HepG2 (cell line): ENCODE results near the gene EPB41L4A. TPM values are rescaled to one million over a fixed set of nuclear protein-coding genes. Genes with fewer than 3 reads are reported as not detected.

Experiments used
- ATAC-seq: fragments of 200-7000 bp; cut with Tn5 transposase; 3 replicates; pipeline ENCODE4 v1.9.1; 2020; ENCODE audit warnings: mild to moderate bottlenecking, moderate library complexity
- BruUV-seq: library from RNA; stranded (reverse); fragments of 400-500 nt; replicated peaks from 2 replicates; lab custom pipeline; 2021; lab: Mats Ljungman, UMichigan
- CTCF ChIA-PET: fragments of 300-600 bp; formaldehyde crosslinking; extraction: SDS; loops from one replicate; lab custom pipeline; 2021; ENCODE audit warnings: low total read pairs, inconsistent platforms, low intra/inter-chr PET ratio; lab: Yijun Ruan, JAX
- POLR2A ChIA-PET: fragments of 350-600 bp; sonication (Branson Sonifier 250); formaldehyde crosslinking; loops from one replicate; lab custom pipeline; 2020; ENCODE audit warnings: antibody characterized with exemption, inconsistent platforms; lab: Yijun Ruan, JAX
- DNase-seq: peaks from one replicate; pipeline ENCODE4 v3.0.0-alpha.2; 2015; ENCODE audit warnings: low spot score
- FAIRE-seq: peaks from 3 replicates; lab custom pipeline; 2011; peaks lifted over from hg19 to GRCh38; lab: Jason Lieb, UNC
- H2AFZ ChIP-seq: one replicate; pipeline ENCODE4 v1.6.1; 2011; ENCODE audit warnings: low read length, inconsistent platforms
- H3K27ac ChIP-seq: fragments of 300-600 bp; 3 replicates; pipeline ENCODE4 v1.8.0; 2011; ENCODE audit warnings: mixed run types, mild to moderate bottlenecking, mixed read lengths, low read length, inconsistent platforms; ENCODE audit not compliant: insufficient read depth; ENCODE audit errors: extremely low read length
- H3K27me3 ChIP-seq, 2 experiments: fragments of 200-600 bp in 1 of 2; 2 replicates in 1 of 2; 3 replicates in 1 of 2; pipeline versions ENCODE4 v1.6.0 to v1.8.0; 2011; ENCODE audit warnings: low read length in 2 of 2, mild to moderate bottlenecking in 2 of 2, moderate library complexity in 2 of 2, inconsistent platforms in 1 of 2; ENCODE audit not compliant: insufficient read depth in 2 of 2, control insufficient read depth in 1 of 2
- H3K36me3 ChIP-seq, 2 experiments: fragments of 200-600 bp in 1 of 2; replicated peaks in 1 of 2; 2 replicates in 1 of 2; 3 replicates in 1 of 2; pipeline versions ENCODE4 v1.5.1 to v1.8.0; 2011; ENCODE audit warnings: low read length in 2 of 2, inconsistent platforms in 1 of 2; ENCODE audit not compliant: insufficient read depth in 2 of 2, control insufficient read depth in 1 of 2
- H3K4me1 ChIP-seq: 2 replicates; pipeline ENCODE4 v1.5.1; 2012; ENCODE audit warnings: low read length, inconsistent platforms; ENCODE audit not compliant: insufficient read depth
- H3K4me2 ChIP-seq: 2 replicates; pipeline ENCODE4 v1.6.0; 2011; ENCODE audit warnings: low read depth, low read length, inconsistent platforms
- H3K4me3 ChIP-seq, 3 experiments: fragments of 200-600 bp in 1 of 3; sonication (generic), shearing (Covaris generic) in 1 of 3; replicated peaks in 1 of 3; 2 replicates each; pipeline ENCODE4 v1.5.1; 2011 to 2016; ENCODE audit warnings: low read length in 3 of 3, inconsistent platforms in 2 of 3, low read depth in 2 of 3, mild to moderate bottlenecking in 2 of 3, control low read depth in 1 of 3, mixed read lengths in 1 of 3; ENCODE audit not compliant: insufficient read depth in 1 of 3
- H3K79me2 ChIP-seq: one replicate; pipeline ENCODE4 v1.6.1; 2011; ENCODE audit warnings: low read length, inconsistent platforms; ENCODE audit not compliant: insufficient read depth
- H3K9ac ChIP-seq: 2 replicates; pipeline ENCODE4 v1.6.0; 2011; ENCODE audit warnings: mild to moderate bottlenecking, low read depth, low read length, inconsistent platforms; ENCODE audit not compliant: insufficient read depth
- H3K9me3 ChIP-seq: 2 replicates; pipeline ENCODE4 v1.5.1; 2012; ENCODE audit warnings: mild to moderate bottlenecking, low read length
- H4K20me1 ChIP-seq: 2 replicates; pipeline ENCODE4 v1.6.0; 2011; ENCODE audit warnings: inconsistent platforms, mild to moderate bottlenecking, low read length, moderate library complexity; ENCODE audit not compliant: insufficient read depth
- KMT2A ChIP-seq: sonication (generic); formaldehyde crosslinking; IDR thresholded peaks from 2 replicates; pipeline ENCODE4 v1.4.0; 2020; ENCODE audit warnings: missing genetic modification reagents
- ZNF747 ChIP-seq: sonication (generic); formaldehyde crosslinking; IDR thresholded peaks from 2 replicates; pipeline ENCODE4 v1.8.1; 2023; ENCODE audit warnings: missing genetic modification reagents, mild to moderate bottlenecking, borderline replicate concordance
- ZNF788 ChIP-seq: sonication (generic); formaldehyde crosslinking; IDR thresholded peaks from 2 replicates; pipeline ENCODE4 v1.5.0; 2020; ENCODE audit warnings: mild to moderate bottlenecking, missing genetic modification reagents, borderline replicate concordance
- WGBS: methylation state at CpG from one replicate; pipeline ENCODE4 v1.1.6; 2017; ENCODE audit warnings: low lambda C conversion rate; 5-methylcytosine and 5-hydroxymethylcytosine counted together
- in situ Hi-C: cut with HindIII; loops from 2 replicates; pipeline ENCODE4 v1.10.0; 2017; ENCODE audit warnings: low pct_unique_long_range_greater_than_20kb; ENCODE audit not compliant: extremely low pct_ligation_motif_present
- intact Hi-C: fragments of 100-400 bp; cut with micrococcal nuclease; formaldehyde crosslinking; loops from one replicate; pipeline ENCODE4 v1.10.0; 2022; ENCODE audit not compliant: unreplicated experiment
- polyA plus RNA-seq, 8 experiments: library from polyadenylated mRNA; depleted of rRNA in 3 of 8; stranded (reverse) in 7 of 8; unstranded in 1 of 8; fragments of >200 nt; fragmentation: Illumina TruSeq in 4 of 8; extraction: Trizol in 4 of 8; gene quantifications; 2 replicates each; pipeline versions ENCODE4 v1.2.1 to v1.2.3, GENCODE V29; 2011 to 2016; ENCODE audit warnings: low read depth in 4 of 8, missing spikeins in 1 of 8, mixed read lengths in 1 of 8; ENCODE audit not compliant: insufficient read depth in 1 of 8
- total RNA-seq, 5 experiments: library from RNA; depleted of rRNA; stranded (reverse); fragments of >200 nt; fragmentation: Illumina TruSeq; extraction: Trizol; gene quantifications; 2 replicates each; pipeline ENCODE4 v1.2.3, GENCODE V29; 2016; ENCODE audit warnings: low read depth in 1 of 5
- TF ChIP-seq, protein P1 (sequence below): sonication (generic); formaldehyde crosslinking; IDR thresholded peaks from 2 replicates; pipeline ENCODE4 v1.4.0; 2020; ENCODE audit warnings: missing genetic modification reagents
- TF ChIP-seq, protein P2 (sequence below): sonication (generic); formaldehyde crosslinking; IDR thresholded peaks from 2 replicates; pipeline ENCODE4 v1.5.0; 2020; ENCODE audit warnings: mild to moderate bottlenecking, missing genetic modification reagents

Gene EPB41L4A
- total and polyA plus RNA-seq, 2 of the 13 experiments (the other 11 are each of a cell fraction or from before 2014, with no cell fraction given): 0.07 TPM; not detected in 1

DNA sequence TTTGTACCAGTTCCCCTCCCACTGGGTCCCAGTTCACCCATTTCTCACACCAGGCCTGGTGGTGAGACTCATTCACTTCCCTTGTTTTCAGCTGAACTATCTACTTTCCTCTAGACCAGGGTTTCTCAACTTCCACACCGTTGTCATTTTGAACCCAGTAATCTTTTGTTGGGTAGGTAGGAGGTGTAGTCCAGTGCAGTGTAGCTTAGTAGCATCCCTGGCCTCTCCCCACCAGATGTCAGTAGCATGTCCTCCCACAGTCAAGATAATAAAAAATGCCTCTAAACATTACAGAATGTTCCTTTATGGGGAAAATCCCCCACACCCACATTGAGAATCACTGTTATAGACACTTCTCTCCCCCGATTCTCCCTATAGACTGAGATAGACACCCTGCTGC, 299.1 kb downstream of the EPB41L4A start:
- Histone ChIP-seq H4K20me1 (no peaks in the 10 kb centered on the region), H3K4me1 (no peaks in the 10 kb centered on the region), H3K9ac (no peak overlapping the region), H3K79me2 (no peaks in the 10 kb centered on the region), H3K36me3 (no peaks in the 10 kb centered on the region), H2AFZ (no peak overlapping the region), H3K4me3 (no peak overlapping the region), H3K27me3 (no peaks in the 10 kb centered on the region), H3K4me2 (no peak overlapping the region), H3K9me3 (no peaks in the 10 kb centered on the region), H3K27ac (no peak overlapping the region)
- in situ Hi-C loops (no loop called here), intact Hi-C loops (no loop called here)
- POLR2A ChIA-PET: no interaction called here
- 0% methylated on average over 2 of the region's 2 CpGs for WGBS
- CTCF ChIA-PET: no interaction called here
- ATAC-seq (no peak), DNase-seq (no peak), FAIRE-seq (no peak)
- TF ChIP-seq KMT2A (CRISPR knock-in tag): no peak
- TF ChIP-seq, protein P1, sequence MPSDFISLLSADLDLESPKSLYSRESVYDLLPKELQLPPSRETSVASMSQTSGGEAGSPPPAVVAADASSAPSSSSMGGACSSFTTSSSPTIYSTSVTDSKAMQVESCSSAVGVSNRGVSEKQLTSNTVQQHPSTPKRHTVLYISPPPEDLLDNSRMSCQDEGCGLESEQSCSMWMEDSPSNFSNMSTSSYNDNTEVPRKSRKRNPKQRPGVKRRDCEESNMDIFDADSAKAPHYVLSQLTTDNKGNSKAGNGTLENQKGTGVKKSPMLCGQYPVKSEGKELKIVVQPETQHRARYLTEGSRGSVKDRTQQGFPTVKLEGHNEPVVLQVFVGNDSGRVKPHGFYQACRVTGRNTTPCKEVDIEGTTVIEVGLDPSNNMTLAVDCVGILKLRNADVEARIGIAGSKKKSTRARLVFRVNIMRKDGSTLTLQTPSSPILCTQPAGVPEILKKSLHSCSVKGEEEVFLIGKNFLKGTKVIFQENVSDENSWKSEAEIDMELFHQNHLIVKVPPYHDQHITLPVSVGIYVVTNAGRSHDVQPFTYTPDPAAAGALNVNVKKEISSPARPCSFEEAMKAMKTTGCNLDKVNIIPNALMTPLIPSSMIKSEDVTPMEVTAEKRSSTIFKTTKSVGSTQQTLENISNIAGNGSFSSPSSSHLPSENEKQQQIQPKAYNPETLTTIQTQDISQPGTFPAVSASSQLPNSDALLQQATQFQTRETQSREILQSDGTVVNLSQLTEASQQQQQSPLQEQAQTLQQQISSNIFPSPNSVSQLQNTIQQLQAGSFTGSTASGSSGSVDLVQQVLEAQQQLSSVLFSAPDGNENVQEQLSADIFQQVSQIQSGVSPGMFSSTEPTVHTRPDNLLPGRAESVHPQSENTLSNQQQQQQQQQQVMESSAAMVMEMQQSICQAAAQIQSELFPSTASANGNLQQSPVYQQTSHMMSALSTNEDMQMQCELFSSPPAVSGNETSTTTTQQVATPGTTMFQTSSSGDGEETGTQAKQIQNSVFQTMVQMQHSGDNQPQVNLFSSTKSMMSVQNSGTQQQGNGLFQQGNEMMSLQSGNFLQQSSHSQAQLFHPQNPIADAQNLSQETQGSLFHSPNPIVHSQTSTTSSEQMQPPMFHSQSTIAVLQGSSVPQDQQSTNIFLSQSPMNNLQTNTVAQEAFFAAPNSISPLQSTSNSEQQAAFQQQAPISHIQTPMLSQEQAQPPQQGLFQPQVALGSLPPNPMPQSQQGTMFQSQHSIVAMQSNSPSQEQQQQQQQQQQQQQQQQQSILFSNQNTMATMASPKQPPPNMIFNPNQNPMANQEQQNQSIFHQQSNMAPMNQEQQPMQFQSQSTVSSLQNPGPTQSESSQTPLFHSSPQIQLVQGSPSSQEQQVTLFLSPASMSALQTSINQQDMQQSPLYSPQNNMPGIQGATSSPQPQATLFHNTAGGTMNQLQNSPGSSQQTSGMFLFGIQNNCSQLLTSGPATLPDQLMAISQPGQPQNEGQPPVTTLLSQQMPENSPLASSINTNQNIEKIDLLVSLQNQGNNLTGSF (CRISPR knock-in tag): no peak
- no peak for TF ChIP-seq ZNF788
- TF ChIP-seq, protein P2, sequence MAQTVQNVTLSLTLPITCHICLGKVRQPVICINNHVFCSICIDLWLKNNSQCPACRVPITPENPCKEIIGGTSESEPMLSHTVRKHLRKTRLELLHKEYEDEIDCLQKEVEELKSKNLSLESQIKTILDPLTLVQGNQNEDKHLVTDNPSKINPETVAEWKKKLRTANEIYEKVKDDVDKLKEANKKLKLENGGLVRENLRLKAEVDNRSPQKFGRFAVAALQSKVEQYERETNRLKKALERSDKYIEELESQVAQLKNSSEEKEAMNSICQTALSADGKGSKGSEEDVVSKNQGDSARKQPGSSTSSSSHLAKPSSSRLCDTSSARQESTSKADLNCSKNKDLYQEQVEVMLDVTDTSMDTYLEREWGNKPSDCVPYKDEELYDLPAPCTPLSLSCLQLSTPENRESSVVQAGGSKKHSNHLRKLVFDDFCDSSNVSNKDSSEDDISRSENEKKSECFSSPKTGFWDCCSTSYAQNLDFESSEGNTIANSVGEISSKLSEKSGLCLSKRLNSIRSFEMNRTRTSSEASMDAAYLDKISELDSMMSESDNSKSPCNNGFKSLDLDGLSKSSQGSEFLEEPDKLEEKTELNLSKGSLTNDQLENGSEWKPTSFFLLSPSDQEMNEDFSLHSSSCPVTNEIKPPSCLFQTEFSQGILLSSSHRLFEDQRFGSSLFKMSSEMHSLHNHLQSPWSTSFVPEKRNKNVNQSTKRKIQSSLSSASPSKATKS (CRISPR knock-in tag): no peak
- TF ChIP-seq ZNF747 (CRISPR knock-in tag): no peak
- BruUV-seq: no TSS peak
